Keratinocyte (primary cell): Measurements from ENCODE around the gene SUPT5H. TPM values are rescaled to one million over a fixed set of nuclear protein-coding genes. Genes with fewer than 3 reads are reported as not detected.

ENCODE experiments used
- DNase-seq: peaks from one replicate; pipeline ENCODE4 v3.0.0-alpha.2; 2011; ENCODE audit warnings: low read depth, missing footprints, low spot score
- FAIRE-seq: peaks from 2 replicates; lab custom pipeline; 2011; peaks lifted over from hg19 to GRCh38; lab: Jason Lieb, UNC
- H2AFZ ChIP-seq: 2 replicates; pipeline ENCODE4 v1.6.0; 2012; ENCODE audit warnings: low read length, control low read depth, inconsistent platforms; ENCODE audit not compliant: control insufficient read depth
- H3K27ac ChIP-seq: 2 replicates; pipeline ENCODE4 v1.5.1; 2011; ENCODE audit warnings: low read length; ENCODE audit not compliant: control insufficient read depth, insufficient read depth
- H3K27me3 ChIP-seq: 3 replicates; pipeline ENCODE4 v1.6.0; 2011; ENCODE audit warnings: low read length; ENCODE audit not compliant: control insufficient read depth, insufficient read depth; ENCODE audit errors: extremely low read depth
- H3K36me3 ChIP-seq, 2 experiments: 2 replicates in 1 of 2; 3 replicates in 1 of 2; pipeline ENCODE4 v1.5.1; 2011; ENCODE audit warnings: low read length in 2 of 2, mild to moderate bottlenecking in 1 of 2; ENCODE audit not compliant: control insufficient read depth in 2 of 2, insufficient read depth in 2 of 2; ENCODE audit errors: extremely low read depth in 1 of 2
- H3K4me1 ChIP-seq: 3 replicates; pipeline ENCODE4 v1.5.1; 2011; ENCODE audit warnings: low read length; ENCODE audit not compliant: control insufficient read depth, insufficient read depth; ENCODE audit errors: extremely low read depth
- H3K4me2 ChIP-seq: 3 replicates; pipeline ENCODE4 v1.6.0; 2011; ENCODE audit warnings: low read depth, low read length; ENCODE audit not compliant: control insufficient read depth, insufficient read depth; ENCODE audit errors: extremely low read depth
- H3K4me3 ChIP-seq, 3 experiments: fragments of 200-600 bp in 1 of 3; sonication (generic) in 1 of 3; 2 replicates in 2 of 3; 3 replicates in 1 of 3; pipeline ENCODE4 v1.5.1; 2011 to 2016; ENCODE audit warnings: low read length in 3 of 3, mild to moderate bottlenecking in 3 of 3, control low read depth in 2 of 3, inconsistent platforms in 1 of 3, low read depth in 1 of 3, mixed read lengths in 1 of 3, mixed run types in 1 of 3, moderate library complexity in 1 of 3; ENCODE audit not compliant: control insufficient read depth in 2 of 3, insufficient read depth in 2 of 3; ENCODE audit errors: extremely low read depth in 1 of 3
- H3K79me2 ChIP-seq: 2 replicates; pipeline ENCODE4 v1.6.0; 2012; ENCODE audit warnings: low read length; ENCODE audit not compliant: control insufficient read depth, insufficient read depth
- H3K9ac ChIP-seq: 3 replicates; pipeline ENCODE4 v1.6.0; 2011; ENCODE audit warnings: low read length; ENCODE audit not compliant: control insufficient read depth, insufficient read depth; ENCODE audit errors: extremely low read depth
- H3K9me1 ChIP-seq: 3 replicates; pipeline ENCODE4 v1.6.0; 2011; ENCODE audit warnings: low read length; ENCODE audit not compliant: control insufficient read depth, insufficient read depth; ENCODE audit errors: extremely low read depth
- H3K9me3 ChIP-seq: 2 replicates; pipeline ENCODE4 v1.5.1; 2012; ENCODE audit warnings: low read depth, low read length; ENCODE audit not compliant: control insufficient read depth
- H4K20me1 ChIP-seq: 3 replicates; pipeline ENCODE4 v1.6.0; 2011; ENCODE audit warnings: low read length; ENCODE audit not compliant: control insufficient read depth, insufficient read depth; ENCODE audit errors: extremely low read depth
- CTCF ChIP-seq, 3 experiments: IDR thresholded peaks in 1 of 3; conservative IDR thresholded peaks in 1 of 3; optimal IDR thresholded peaks in 1 of 3; 2 replicates in 2 of 3; 3 replicates in 1 of 3; pipeline versions ENCODE3 to v1.5.1; 2011; ENCODE audit warnings: low read length in 3 of 3, mild to moderate bottlenecking in 3 of 3, moderate library complexity in 2 of 3, control low read depth in 1 of 3, inconsistent platforms in 1 of 3; ENCODE audit not compliant: insufficient read depth in 2 of 3; ENCODE audit errors: extremely low read depth in 1 of 3
- EZH2 ChIP-seq: IDR thresholded peaks from one replicate; pipeline ENCODE4 v1.6.1; 2012; ENCODE audit warnings: inconsistent platforms, mild to moderate bottlenecking, low read length, moderate library complexity
- dilution Hi-C: fragments of 300-500 bp; cut with MboI; formaldehyde crosslinking; loops from one replicate; pipeline ENCODE4 v1.7.0; 2020; ENCODE audit warnings: low sequenced_read_pairs; ENCODE audit not compliant: extremely low pct_ligation_motif_present
- polyA plus RNA-seq, 5 experiments: library from polyadenylated mRNA; depleted of rRNA in 3 of 5; stranded (reverse) in 3 of 5; stranded (forward) in 1 of 5; unstranded in 1 of 5; fragments of >200 nt; gene quantifications; 1 replicate in 1 of 5; 2 replicates in 3 of 5; 3 replicates in 1 of 5; pipeline versions ENCODE4 v1.2.1 to v1.2.3, GENCODE V29; 2011 to 2012; ENCODE audit warnings: missing spikeins in 2 of 5, low read depth in 1 of 5, low replicate concordance in 1 of 5

Gene SUPT5H
- polyA plus RNA-seq, 1 donor (not counting 4 experiments of a cell fraction or from before 2014, with no cell fraction given) = 63.2 TPM

- H3K27me3 ChIP-seq = no peaks in the 10 kb centered on the region
- H3K9me3 ChIP-seq = no peaks in the 10 kb centered on the region
- H2AFZ ChIP-seq = peak within 1 kb of the TSS; percentile 56
- peak within 1 kb of the TSS; percentile 83 for H3K4me2 ChIP-seq
- H4K20me1 ChIP-seq = no peaks in the 10 kb centered on the region
- H3K36me3 ChIP-seq = peaks cover 8 to 18% of the 10 kb centered on the region in 2 experiments
- peak within 1 kb of the TSS; percentile 67 to 88 (median 68) for H3K4me3 ChIP-seq
- H3K9me1 ChIP-seq = no peaks in the 10 kb centered on the region
- dilution Hi-C loops = no loop called here
- peak within 1 kb of the TSS; percentile 93 for H3K9ac ChIP-seq
- H3K27ac ChIP-seq = peak within 1 kb of the TSS; percentile 88
- H3K4me1 ChIP-seq = peaks cover 20% of the 10 kb centered on the region
- H3K79me2 ChIP-seq = peaks cover 18% of the 10 kb centered on the region
- peak; percentile 59 to 95 (median 74) for TF ChIP-seq CTCF (optimal IDR thresholded peaks at IDR 0.05 in 1 of 3, IDR thresholded peaks at IDR 0.05 in 1 of 3, conservative IDR thresholded peaks at IDR 0.05 in 1 of 3; ENCODE audit: extremely low read depth in 1 of 3, insufficient read depth in 2 of 3, low read length in 3 of 3)
- no peak for TF ChIP-seq EZH2
- FAIRE-seq (peak; percentile 69), DNase-seq (peak; percentile 99)
Observed at GRCh38 chr19:39412100-39412866, 33.1 kb upstream of the SUPT5H start, which contains the start of gene PLEKHG2. Gene PLEKHG2, plus strand, starts transcription at chr19:39412669. Its CDS starts 1,418 bp downstream, at chr19:39414087.

GRCh38 chr19:39412867-39413271 is 32.5 kb upstream of the SUPT5H start:
- Histone ChIP-seq H2AFZ (peak overlapping the region; percentile 34), H3K27me3 (no peaks in the 10 kb centered on the region), H4K20me1 (no peaks in the 10 kb centered on the region), H3K4me1 (peaks cover 20% of the 10 kb centered on the region), H3K4me2 (peak overlapping the region; percentile 61), H3K9ac (peak overlapping the region; percentile 78), H3K4me3 (peak overlapping the region; percentile 67 to 88 (median 68)), H3K36me3 (peaks cover 7 to 15% of the 10 kb centered on the region in 2 experiments), H3K9me1 (no peaks in the 10 kb centered on the region), H3K9me3 (no peaks in the 10 kb centered on the region), H3K27ac (peak overlapping the region; percentile 44), H3K79me2 (peaks cover 12% of the 10 kb centered on the region)
- TF ChIP-seq CTCF (optimal IDR thresholded peaks at IDR 0.05 in 1 of 3, IDR thresholded peaks at IDR 0.05 in 1 of 3, conservative IDR thresholded peaks at IDR 0.05 in 1 of 3; ENCODE audit: extremely low read depth in 1 of 3, insufficient read depth in 2 of 3, low read length in 3 of 3) (no peak), EZH2 (no peak)
- dilution Hi-C loops = no loop called here
- FAIRE-seq (no peak), DNase-seq (no peak)
